GM18526 (cell line): Measurements from ENCODE around the gene DNAJC3.

Experiments used
- POLR2A ChIP-seq: IDR thresholded peaks from 3 replicates; pipeline ENCODE4 v1.6.1; 2011; ENCODE audit not compliant: insufficient read length; ENCODE audit errors: extremely low read depth

DNAJC3 gene

GRCh38 chr13:95676762-95677563 is at the start of gene DNAJC3:
TSS of gene DNAJC3 (plus strand) at chr13:95677139. CDS start at chr13:95677256, 117 bp downstream.
- peak; percentile 93 for TF ChIP-seq POLR2A

GRCh38 chr13:95627590-95627989 is 49.3 kb upstream of the DNAJC3 start:
- TF ChIP-seq POLR2A = no peak

GRCh38 chr13:95628488-95628887 is 48.5 kb upstream of the DNAJC3 start:
- TF ChIP-seq POLR2A = no peak

- TF ChIP-seq POLR2A = no peak
Observed at GRCh38 chr13:95629071-95629470, 47.9 kb upstream of the DNAJC3 start.

DNA sequence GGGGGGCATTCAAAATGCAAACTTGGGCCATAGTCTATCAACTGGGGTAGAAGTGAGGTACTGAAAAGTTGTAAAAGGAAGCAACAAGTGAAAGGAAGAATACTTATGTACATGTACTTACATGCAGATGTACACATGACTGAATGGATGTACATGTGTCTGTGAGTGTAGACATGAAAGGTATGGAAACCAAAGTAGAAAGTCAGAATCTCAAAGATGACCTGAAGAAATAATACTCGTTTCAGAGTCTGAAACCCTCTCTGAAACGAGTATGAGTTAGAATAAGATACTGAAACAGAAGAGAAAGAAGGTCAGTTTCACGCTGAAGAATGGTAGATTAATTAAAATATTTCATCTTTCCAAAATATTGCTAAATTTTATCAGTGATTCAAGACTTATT is 46.3 kb upstream of the DNAJC3 start:
- no peak for TF ChIP-seq POLR2A

- TF ChIP-seq POLR2A = no peak
Observed at GRCh38 chr13:95636853-95637252, 40.1 kb upstream of the DNAJC3 start.

- no peak for TF ChIP-seq POLR2A
Observed at GRCh38 chr13:95641291-95642027, 35.5 kb upstream of the DNAJC3 start.

GRCh38 chr13:95642028-95642621 is 34.8 kb upstream of the DNAJC3 start:
- TF ChIP-seq POLR2A = no peak

DNA sequence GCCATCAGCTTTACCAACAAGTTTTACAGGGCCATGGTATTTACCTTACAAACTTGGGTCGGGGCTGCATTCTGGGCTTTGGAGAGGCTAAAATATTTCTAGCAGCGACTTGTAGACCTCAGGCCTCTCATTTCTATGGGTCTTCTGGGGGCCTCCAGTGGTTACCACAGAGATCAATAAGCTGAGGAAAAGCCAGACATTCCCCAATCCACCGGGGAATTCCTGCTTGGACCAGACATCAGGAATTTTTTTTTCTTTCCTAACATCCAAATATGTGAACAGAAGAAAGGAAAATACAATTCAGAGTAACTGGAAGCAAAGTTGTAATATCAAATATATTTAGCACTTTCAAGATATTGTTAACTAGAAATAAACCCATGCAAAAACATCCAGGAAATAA is 33.9 kb upstream of the DNAJC3 start:
- no peak for TF ChIP-seq POLR2A

- no peak for TF ChIP-seq POLR2A
Observed at GRCh38 chr13:95643571-95643935, 33.4 kb upstream of the DNAJC3 start.

DNA sequence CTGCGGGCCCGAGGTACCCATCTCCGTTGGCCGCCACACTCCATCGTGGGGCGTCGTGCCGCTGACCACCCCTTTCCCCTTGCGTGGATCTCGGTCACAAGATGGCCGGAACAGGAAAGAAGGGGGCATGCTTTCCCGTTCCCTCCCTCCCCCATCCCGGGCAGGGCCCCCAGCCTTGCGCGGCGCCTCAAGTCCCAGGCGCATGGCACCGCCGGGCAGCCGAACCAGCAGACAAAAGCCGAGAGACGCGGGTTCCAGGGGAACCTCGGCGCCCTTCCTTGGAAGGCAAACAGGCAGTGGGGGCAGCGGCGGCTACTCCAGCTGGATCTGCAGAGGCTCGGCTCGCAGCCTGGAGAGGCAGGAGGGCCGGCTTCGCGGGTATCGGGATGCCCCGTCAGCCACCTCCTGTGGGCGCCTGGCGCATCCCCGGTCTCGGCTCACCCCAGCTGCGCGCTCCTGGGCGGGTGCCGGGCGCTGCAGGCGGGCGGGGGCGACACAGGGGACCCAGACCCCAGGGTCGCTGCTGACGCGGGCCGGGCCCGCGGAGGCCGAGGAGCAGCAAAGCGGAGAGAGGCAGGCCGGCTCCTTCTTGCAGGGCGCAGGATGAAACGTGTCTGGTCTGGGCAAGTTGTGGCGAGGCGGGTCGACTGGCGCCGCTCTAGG is 32.9 kb upstream of the DNAJC3 start:
- TF ChIP-seq POLR2A = no peak

DNA sequence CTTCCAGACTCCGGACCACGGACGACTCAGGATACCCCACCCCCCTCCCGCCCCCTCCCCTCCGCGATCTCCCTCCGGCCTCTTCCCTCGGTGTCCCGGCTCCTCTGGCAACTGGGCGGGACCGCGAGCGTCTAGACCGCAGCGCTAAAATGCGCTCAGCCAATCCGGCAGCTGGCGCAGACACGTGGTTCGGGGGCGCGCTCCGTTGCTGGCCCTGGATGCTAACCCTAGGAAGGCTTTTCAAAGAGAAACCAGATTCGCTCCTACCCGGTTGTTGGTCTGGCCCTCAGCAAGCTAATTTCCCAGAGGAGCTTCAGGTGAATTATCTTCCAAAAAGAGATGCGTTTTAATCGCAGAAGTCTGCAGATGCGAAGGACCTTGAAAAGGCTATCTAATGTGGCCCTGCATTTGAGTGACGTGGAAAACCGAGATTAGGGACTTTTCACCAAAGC is 32.3 kb upstream of the DNAJC3 start, which contains the start of gene DZIP1:
DZIP1 (minus strand) TSS at position 106 of the 452 bp plus-strand sequence. CDS start 2,677 bp downstream, outside the sequence.
- peak; percentile 29 for TF ChIP-seq POLR2A

DNA sequence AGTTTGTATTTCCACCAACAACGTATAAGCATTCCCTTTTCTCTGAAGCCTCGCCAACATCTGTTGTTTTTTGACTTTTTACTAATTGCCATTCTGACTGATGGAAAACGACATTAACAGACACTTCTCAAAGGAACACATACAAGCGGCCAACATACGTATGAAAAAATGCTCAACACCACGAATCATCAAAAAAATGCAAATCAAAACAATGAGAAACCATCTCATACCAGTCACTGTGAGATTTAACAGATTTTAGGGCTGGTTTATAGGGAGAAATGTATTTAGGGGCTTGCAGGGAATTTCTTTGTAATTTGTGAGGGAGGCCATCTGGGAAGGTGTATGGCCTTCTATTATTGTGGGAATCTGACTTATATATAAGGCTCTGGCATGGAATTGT is 29.6 kb upstream of the DNAJC3 start:
- TF ChIP-seq POLR2A = no peak

DNA sequence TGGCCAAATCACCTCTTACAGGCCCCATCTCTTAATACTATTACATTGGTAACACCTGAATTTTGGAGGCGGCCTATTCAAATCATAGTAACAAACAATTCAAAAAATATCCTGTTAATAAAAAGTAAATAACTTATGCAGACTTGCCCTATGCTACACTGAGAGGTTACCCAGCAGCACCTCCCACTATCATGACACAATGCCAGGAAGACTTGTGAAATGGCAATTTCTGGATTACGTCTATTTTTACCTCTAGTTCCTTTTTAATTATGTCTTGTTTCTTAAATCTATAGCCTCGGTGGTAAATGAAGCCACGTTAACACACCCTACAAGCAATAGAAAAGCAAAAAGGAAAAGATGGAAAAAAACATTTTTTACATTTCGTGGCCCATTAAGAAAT is 26.2 kb upstream of the DNAJC3 start:
- no peak for TF ChIP-seq POLR2A

- TF ChIP-seq POLR2A = no peak
Observed at GRCh38 chr13:95652244-95652764, 24.6 kb upstream of the DNAJC3 start.

- no peak for TF ChIP-seq POLR2A
Observed at GRCh38 chr13:95652821-95653220, 24.1 kb upstream of the DNAJC3 start.
